ENCODE results near the gene ASPSCR1. TPM values are rescaled to one million over a fixed set of nuclear protein-coding genes. Genes with fewer than 3 reads are reported as not detected.

Gene ASPSCR1
- total RNA-seq, 1 experiment from 2014 or later = 51.0 TPM

- H3K9ac ChIP-seq (ENCODE audit: low read length) = no peak overlapping the region
- H3K27me3 ChIP-seq (ENCODE audit: insufficient read depth, low read length) = no peaks in the 10 kb centered on the region
- H3K4me1 ChIP-seq (ENCODE audit: control insufficient read depth in 1 of 2, insufficient read depth in 2 of 2, low read length in 2 of 2) = peaks cover 14 to 64% of the 10 kb centered on the region in 2 experiments; a peak in 3 of 4 replicates
- ChIA-PET CTCF (no interaction called here), RAD21 (ENCODE audit: low non-redundant PET in 1 of 2, low total read pairs in 2 of 2, uncharacterized antibody in 2 of 2, unreplicated experiment in 2 of 2) (no interaction called here), POLR2A (interaction anchor here (0.9 kb wide), 1 partner anchor 17 kb away, joined by 3 read pairs; no protein-coding TSS in a partner anchor)
- H3K4me3 ChIP-seq (replicated peaks in 1 of 2; ENCODE audit: low read depth in 1 of 2, low read length in 2 of 2) = no peak overlapping the region
- H3K27ac ChIP-seq (ENCODE audit: low read depth, low read length) = 0 out of 2 replicates have a peak overlapping the region, but pooled peaks have one; percentile 11
- TSS peak; percentile 4 for BruUV-seq (replicated peaks)
- intact Hi-C loops (cut with micrococcal nuclease) = no loop called here
- H3K9me3 ChIP-seq (ENCODE audit: control insufficient read depth in 1 of 2, insufficient read depth in 1 of 2, low read depth in 1 of 2, low read length in 2 of 2) = no peaks in the 10 kb centered on the region
- no peak overlapping the region for H3K4me2 ChIP-seq (ENCODE audit: low read length)
- peaks cover 6 to 33% of the 10 kb centered on the region in 2 experiments; a peak in 2 of 4 replicates for H3K36me3 ChIP-seq (ENCODE audit: control insufficient read depth in 1 of 2, insufficient read depth in 2 of 2, low read length in 2 of 2)
- TF ChIP-seq SIN3A (IDR thresholded peaks at IDR 0.05; ENCODE audit: low read depth) (peak; percentile 39), CBX3 (IDR thresholded peaks at IDR 0.05; ENCODE audit: low read depth) (no peak), TCF7L2 (IDR thresholded peaks at IDR 0.05; ENCODE audit: borderline replicate concordance, extremely low read depth, insufficient read depth, insufficient read length) (no peak)
- no peaks in the 10 kb centered on the region for H3K9me2 ChIP-seq (ENCODE audit: insufficient read depth)
- ATAC-seq (no peak), DNase-seq (ENCODE audit: low read depth, low spot score) (no peak)
- no peak overlapping the region for H2AFZ ChIP-seq (ENCODE audit: low read depth, low read length, poor library complexity, severe bottlenecking)
- H4K20me1 ChIP-seq (ENCODE audit: insufficient read depth) = no peaks in the 10 kb centered on the region
- peaks cover 22% of the 10 kb centered on the region for H3K79me2 ChIP-seq (ENCODE audit: insufficient read depth, low read length)
Measured at GRCh38 chr17:81932333-81932983, 45.0 kb upstream of the ASPSCR1 start.

GRCh38 chr17:81933178-81933699, 44.2 kb upstream of the ASPSCR1 start:
- no peak overlapping the region for H3K9ac ChIP-seq (ENCODE audit: low read length)
- no peaks in the 10 kb centered on the region for H3K9me3 ChIP-seq (ENCODE audit: control insufficient read depth in 1 of 2, insufficient read depth in 1 of 2, low read depth in 1 of 2, low read length in 2 of 2)
- no peaks in the 10 kb centered on the region for H3K27me3 ChIP-seq (ENCODE audit: insufficient read depth, low read length)
- ChIA-PET RAD21 (ENCODE audit: low non-redundant PET in 1 of 2, low total read pairs in 2 of 2, uncharacterized antibody in 2 of 2, unreplicated experiment in 2 of 2) (no interaction called here), CTCF (no interaction called here), POLR2A (no interaction called here)
- BruUV-seq (replicated peaks) = no TSS peak
- no peaks in the 10 kb centered on the region for H4K20me1 ChIP-seq (ENCODE audit: insufficient read depth)
- no peaks in the 10 kb centered on the region for H3K9me2 ChIP-seq (ENCODE audit: insufficient read depth)
- H3K4me2 ChIP-seq (ENCODE audit: low read length) = no peak overlapping the region
- intact Hi-C loops (cut with micrococcal nuclease) = no loop called here
- peaks cover 21% of the 10 kb centered on the region for H3K79me2 ChIP-seq (ENCODE audit: insufficient read depth, low read length)
- DNase-seq (ENCODE audit: low read depth, low spot score) = no peak
- H3K4me1 ChIP-seq (ENCODE audit: control insufficient read depth in 1 of 2, insufficient read depth in 2 of 2, low read length in 2 of 2) = peaks cover 18 to 69% of the 10 kb centered on the region in 2 experiments; a peak in 3 of 4 replicates
- no peak for ATAC-seq
- H3K27ac ChIP-seq (ENCODE audit: low read depth, low read length) = no peak overlapping the region; the same call in 1 of the 2 replicates
- H3K4me3 ChIP-seq (replicated peaks in 1 of 2; ENCODE audit: low read depth in 1 of 2, low read length in 2 of 2) = no peak overlapping the region
- no peak overlapping the region for H2AFZ ChIP-seq (ENCODE audit: low read depth, low read length, poor library complexity, severe bottlenecking)
- H3K36me3 ChIP-seq (ENCODE audit: control insufficient read depth in 1 of 2, insufficient read depth in 2 of 2, low read length in 2 of 2) = peaks cover 6 to 33% of the 10 kb centered on the region in 2 experiments; a peak in 2 of 4 replicates
- TF ChIP-seq REST (IDR thresholded peaks at IDR 0.05; ENCODE audit: low read depth) = no peak
- TF ChIP-seq POLR2A (IDR thresholded peaks at IDR 0.05; ENCODE audit: borderline replicate concordance, extremely low read depth, insufficient read depth, insufficient read length) = peak; percentile 2
- no peak for TF ChIP-seq ZBTB33 (IDR thresholded peaks at IDR 0.05; ENCODE audit: extremely low read depth, insufficient replicate concordance, low read length)
- TF ChIP-seq MAX (IDR thresholded peaks at IDR 0.05) = no peak
- no peak for TF ChIP-seq ZNF274 (IDR thresholded peaks at IDR 0.05; ENCODE audit: low read depth, low read length)
- no peak for TF ChIP-seq SIN3A (IDR thresholded peaks at IDR 0.05; ENCODE audit: low read depth)
- peak; percentile 53 for TF ChIP-seq POLR2AphosphoS5 (IDR thresholded peaks at IDR 0.05; ENCODE audit: low read depth, low read length)
- no peak for TF ChIP-seq RAD21 (IDR thresholded peaks at IDR 0.05; ENCODE audit: low read depth)
- no peak for TF ChIP-seq CBX3 (IDR thresholded peaks at IDR 0.05; ENCODE audit: low read depth)

Measured in HCT116 (cell line).